ENCODE data around the gene IRF5.
"Not testable (repeated sequence)": the region's sequence is repeated elsewhere in the genome, so short reads cannot be mapped to it uniquely, and the experiment has no call there.

IRF5 gene

DNA sequence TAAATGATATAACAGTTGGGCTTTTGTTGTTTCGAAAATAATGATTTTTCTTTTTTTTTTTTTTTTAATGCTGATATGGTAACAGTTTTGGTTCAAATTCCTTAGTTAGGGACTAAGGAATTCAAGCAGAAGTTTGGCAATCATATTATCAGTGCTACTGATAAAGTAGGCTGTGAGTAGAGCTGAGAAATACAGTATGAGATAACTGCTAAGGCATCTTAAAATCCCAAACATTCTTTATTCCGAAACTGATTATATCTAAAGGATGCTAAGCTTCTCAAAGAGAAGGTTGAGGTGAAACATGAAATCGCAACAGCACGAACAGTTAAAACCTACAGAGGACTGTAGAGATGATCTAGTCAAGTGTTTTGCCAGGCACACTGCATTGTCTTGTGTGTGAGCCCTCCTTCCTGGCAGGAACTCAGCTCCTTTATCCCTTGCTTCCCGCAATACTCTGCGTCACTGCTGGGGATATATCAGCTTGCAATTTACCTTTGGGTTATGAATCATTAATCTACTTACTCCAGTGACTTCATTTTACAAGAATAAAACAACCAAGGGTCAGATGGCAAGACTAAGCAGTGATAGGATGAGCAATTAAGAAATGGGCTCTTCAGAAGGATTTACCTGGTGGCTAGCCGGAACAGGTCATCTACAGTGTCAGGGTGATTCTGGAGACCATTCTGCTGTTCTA is 36.7 kb downstream of the IRF5 start:
- DNase-seq, result no peak

DNA sequence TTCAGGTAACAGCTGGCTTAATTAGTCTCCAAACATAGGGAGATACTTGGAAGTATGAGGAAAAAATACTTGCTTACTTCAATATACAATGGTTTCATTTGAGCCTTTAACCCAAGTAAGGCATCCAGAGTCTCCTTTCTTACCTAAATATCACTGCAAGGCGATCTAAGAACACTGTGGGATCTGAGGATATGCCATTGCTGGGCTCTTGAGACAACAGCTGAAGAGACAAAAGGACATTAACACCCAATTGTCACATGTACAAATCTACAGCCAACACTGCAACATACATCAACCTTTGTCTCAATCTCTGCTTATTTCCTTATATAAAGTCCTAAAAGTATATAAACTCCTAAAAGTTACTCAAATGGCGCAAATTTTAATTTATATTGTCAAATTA is 44.4 kb downstream of the IRF5 start:
- DNase-seq, result no peak

GRCh38 chr7:128985660-128986059 is 47.9 kb downstream of the IRF5 start:
- no peak for DNase-seq

DNA sequence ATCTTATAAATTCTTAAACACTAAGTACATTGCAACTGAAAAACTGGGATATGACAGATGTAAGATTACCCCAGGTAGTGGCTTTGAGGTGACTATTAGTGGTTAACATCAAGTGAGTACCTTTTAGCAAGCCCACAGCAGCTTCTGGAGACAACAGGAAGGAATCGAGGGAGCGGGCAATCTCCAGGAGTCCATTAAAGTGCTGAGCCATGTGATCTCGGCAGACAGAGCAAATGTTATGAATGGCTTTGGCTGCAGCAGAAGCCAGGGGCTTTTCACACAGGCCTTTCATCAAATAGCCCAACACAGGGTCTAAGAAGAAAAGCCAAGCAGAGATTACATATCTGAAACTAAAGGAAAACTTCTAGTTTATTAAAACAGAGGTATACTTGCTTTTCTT is 48.9 kb downstream of the IRF5 start:
- DNase-seq, result no peak

DNA sequence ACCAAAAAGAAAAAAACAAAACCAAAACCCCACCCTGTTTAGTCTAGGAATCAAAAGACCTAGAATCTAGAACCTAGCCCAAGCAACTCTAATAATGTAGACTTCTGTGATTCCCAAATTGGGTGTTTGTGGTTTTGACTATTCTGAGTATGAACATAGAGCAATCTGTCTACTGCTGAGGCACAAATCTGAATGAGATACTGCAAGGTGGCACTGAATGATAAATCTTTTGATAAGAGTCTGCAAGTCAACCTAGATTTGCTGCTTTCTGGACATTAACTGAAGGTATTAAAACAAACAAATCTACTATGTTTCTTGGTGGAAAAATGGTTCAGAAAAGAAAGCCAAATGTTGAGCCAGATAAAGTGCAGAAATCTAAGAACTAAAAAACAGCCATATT is 50.6 kb downstream of the IRF5 start:
- no peak for DNase-seq

DNA sequence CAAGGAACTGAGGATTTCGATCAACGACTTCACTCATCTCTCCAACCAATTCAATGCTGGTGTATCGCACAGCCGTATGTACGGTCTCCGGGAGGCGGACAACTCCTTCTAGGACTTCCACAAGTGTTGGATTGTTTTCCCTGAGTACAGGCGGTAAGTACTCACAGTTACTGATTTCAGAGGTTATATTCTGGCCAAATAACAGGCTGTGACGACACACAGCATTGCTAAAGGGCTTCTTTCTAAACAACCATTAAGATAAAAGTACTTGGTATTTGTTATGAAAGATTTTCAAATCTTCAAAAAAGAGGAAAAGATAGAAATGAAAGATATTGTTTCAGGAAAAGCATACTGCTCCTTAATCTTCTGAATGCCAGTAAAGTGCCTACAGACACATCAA is 52.2 kb downstream of the IRF5 start:
- no peak for DNase-seq

DNA sequence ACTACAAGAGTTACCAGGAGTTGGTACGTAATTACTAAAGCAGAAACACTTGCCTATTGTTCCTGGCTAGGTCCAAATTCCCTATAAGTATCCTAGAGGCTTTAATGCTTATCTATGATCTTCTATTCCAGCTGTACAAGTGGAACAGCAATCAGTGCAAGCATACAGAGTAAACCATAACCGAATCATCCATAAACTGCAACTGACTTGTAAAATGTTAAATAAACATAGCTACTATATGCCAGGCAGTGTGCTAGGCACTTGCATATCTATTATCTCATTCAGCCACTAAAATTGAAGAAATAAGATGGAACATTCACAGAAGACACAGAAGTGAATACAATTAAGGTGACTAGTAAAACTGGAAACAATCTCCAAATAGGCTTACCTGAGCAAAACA is 55.7 kb downstream of the IRF5 start:
- no peak for DNase-seq

DNA sequence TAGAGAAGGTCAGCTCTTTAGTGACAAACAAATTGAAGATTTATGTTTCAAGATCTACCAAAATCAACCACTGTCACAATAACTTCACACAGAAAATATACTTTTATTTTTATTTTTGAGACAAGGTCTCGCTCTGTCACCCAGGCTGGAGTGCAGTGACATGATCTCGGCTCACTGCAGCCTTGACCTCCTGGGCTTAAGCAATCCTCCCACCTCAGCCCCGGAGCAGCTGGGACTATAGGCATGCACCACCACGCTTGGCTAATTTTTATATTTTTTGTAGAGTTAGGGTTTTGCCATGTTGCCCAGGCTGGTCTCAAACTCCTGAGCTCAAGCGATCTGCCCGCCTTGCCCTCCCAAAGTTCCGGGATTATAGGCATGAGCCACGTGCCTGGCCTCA is 56.8 kb downstream of the IRF5 start:
- DNase-seq, result not testable (repeated sequence)

DNA sequence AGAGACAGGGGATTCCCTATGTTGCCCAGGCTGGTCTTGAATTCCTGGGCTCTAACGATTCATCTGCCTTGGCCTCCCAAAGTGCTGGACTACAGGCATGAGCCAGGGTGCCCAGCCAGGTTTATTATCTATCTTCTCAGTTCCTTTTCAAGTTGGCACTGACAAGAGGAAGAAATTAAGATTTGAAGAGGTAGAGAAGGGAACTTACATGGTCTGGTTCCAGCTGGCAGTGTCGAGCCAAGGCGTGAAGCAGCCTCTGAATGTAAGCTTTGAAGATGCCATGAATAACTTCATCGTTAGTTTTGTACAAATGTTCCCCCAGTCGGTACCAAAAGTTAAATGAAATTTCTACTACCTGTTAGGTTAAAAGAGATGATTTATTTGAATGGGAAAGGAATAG is 59.5 kb downstream of the IRF5 start:
- DNase-seq, result no peak
